ENCODE results near the gene ACP4. TPM values are rescaled to one million over a fixed set of nuclear protein-coding genes. Genes with fewer than 3 reads are reported as not detected.

The ACP4 gene
- polyA plus RNA-seq, 3 donors, result not detected

DNA sequence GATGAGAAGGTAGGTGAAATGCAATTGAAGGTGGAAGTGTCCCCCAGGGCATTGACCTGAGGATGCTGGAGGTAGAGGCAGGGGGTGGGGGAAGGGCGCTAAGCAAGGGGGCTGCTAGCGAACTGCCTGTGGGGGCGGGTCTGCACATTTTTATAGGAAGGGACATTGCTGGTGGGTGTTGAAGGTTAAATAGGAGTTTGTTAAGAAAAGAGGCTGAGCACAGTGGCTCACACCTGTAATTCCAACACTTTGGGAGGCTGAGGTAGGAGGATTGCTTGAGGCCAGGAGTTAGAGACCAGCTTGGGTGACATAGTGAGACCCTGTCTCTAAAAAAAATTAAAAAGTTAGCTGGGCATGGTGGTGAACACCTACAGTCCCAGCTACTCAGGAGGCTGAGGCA is 5.5 kb upstream of the ACP4 start:
- no peak overlapping the region for H3K4me3 ChIP-seq (replicated peaks in 1 of 3; ENCODE audit: low read depth in 2 of 3, low read length in 3 of 3)
- no peak for DNase-seq
- 100% methylated on average over 1 of the region's 3 CpGs for WGBS (ENCODE audit: insufficient coverage)
- H3K36me3 Mint-ChIP-seq, result no peaks in the 10 kb centered on the region
- no peak overlapping the region for H3K9ac ChIP-seq (ENCODE audit: insufficient read depth, low read length, poor library complexity, severe bottlenecking)
- H3K36me3 ChIP-seq (replicated peaks in 1 of 2; ENCODE audit: control insufficient read depth in 1 of 2, insufficient read depth in 2 of 2, low read length in 2 of 2), result no peaks in the 10 kb centered on the region
- intact Hi-C loops (cut with micrococcal nuclease), result loop anchor here (5.0 to 10.0 kb wide), 5 partner anchors 62 to 427 kb away; partner anchors contain the start of gene CLEC11A (in 1 of the 2)
- H3K27ac ChIP-seq (ENCODE audit: low read depth in 1 of 2, low read length in 2 of 2), result no peak overlapping the region
- peak overlapping the region in 1 of 7 donors; percentile 14 for H3K27ac Mint-ChIP-seq
- H3K79me2 ChIP-seq (ENCODE audit: insufficient read depth, low read length), result no peaks in the 10 kb centered on the region
- no peaks in the 10 kb centered on the region for H4K20me1 ChIP-seq (ENCODE audit: insufficient read depth, low read length)
- H3K9me3 ChIP-seq (replicated peaks in 1 of 2; ENCODE audit: control insufficient read depth in 1 of 2, insufficient read depth in 1 of 2, low read length in 2 of 2), result no peaks in the 10 kb centered on the region
- no peak overlapping the region for H3K4me2 ChIP-seq (replicated peaks; ENCODE audit: extremely low read depth, low read length, poor library complexity, severe bottlenecking)
- H3K4me3 Mint-ChIP-seq, result no peak overlapping the region
- no peaks in the 10 kb centered on the region for H3K4me1 Mint-ChIP-seq
- H2AFZ ChIP-seq (ENCODE audit: insufficient read depth, low read depth, low read length, poor library complexity, severe bottlenecking), result no peak overlapping the region
- TF ChIP-seq, protein P1, sequence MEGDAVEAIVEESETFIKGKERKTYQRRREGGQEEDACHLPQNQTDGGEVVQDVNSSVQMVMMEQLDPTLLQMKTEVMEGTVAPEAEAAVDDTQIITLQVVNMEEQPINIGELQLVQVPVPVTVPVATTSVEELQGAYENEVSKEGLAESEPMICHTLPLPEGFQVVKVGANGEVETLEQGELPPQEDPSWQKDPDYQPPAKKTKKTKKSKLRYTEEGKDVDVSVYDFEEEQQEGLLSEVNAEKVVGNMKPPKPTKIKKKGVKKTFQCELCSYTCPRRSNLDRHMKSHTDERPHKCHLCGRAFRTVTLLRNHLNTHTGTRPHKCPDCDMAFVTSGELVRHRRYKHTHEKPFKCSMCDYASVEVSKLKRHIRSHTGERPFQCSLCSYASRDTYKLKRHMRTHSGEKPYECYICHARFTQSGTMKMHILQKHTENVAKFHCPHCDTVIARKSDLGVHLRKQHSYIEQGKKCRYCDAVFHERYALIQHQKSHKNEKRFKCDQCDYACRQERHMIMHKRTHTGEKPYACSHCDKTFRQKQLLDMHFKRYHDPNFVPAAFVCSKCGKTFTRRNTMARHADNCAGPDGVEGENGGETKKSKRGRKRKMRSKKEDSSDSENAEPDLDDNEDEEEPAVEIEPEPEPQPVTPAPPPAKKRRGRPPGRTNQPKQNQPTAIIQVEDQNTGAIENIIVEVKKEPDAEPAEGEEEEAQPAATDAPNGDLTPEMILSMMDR (IDR thresholded peaks at IDR 0.05), result no peak
- peaks cover 37 to 41% (median 38%) of the 10 kb centered on the region in 3 donors for H3K27me3 Mint-ChIP-seq (ENCODE audit: low read depth in 3 of 3)
- no peaks in the 10 kb centered on the region for H3K4me1 ChIP-seq (ENCODE audit: control insufficient read depth in 1 of 2, insufficient read depth in 2 of 2, low read length in 2 of 2)
- peaks cover 0 to under 1% (median 0%) of the 10 kb centered on the region in 7 donors for H3K9me3 Mint-ChIP-seq
- H3K27me3 ChIP-seq (ENCODE audit: control insufficient read depth in 2 of 2, insufficient read depth in 2 of 2, low read length in 2 of 2), result peaks cover under 1 to 13% of the 10 kb centered on the region in 2 donors

DNA sequence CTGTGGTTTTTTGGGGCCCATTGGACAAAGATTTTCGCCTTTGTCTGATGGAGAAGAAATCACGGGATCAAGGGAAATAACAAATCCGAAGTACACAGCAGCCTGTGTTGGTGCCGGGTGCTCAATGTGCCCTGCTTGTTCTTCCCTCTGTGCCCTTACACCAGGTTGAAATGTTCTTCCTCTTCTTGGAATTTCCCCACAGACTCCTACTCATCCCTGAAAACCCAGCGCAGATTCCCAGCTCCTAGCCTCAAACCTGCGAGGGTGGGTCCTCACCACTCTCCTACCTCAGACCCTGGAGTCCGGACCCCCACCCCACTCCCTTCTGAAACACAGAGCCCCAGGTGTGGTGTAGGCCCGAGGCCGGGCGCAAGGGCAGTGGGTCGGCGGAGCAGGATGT is 4.9 kb upstream of the ACP4 start:
- Histone ChIP-seq H3K4me3 (replicated peaks in 1 of 3; ENCODE audit: low read depth in 2 of 3, low read length in 3 of 3) (no peak overlapping the region), H2AFZ (ENCODE audit: insufficient read depth, low read depth, low read length, poor library complexity, severe bottlenecking) (no peak overlapping the region), H3K36me3 (replicated peaks in 1 of 2; ENCODE audit: control insufficient read depth in 1 of 2, insufficient read depth in 2 of 2, low read length in 2 of 2) (no peaks in the 10 kb centered on the region), H3K27me3 (ENCODE audit: control insufficient read depth in 2 of 2, insufficient read depth in 2 of 2, low read length in 2 of 2) (peaks cover 0 to 7% of the 10 kb centered on the region in 2 donors), H3K4me2 (replicated peaks; ENCODE audit: extremely low read depth, low read length, poor library complexity, severe bottlenecking) (no peak overlapping the region), H3K9me3 (replicated peaks in 1 of 2; ENCODE audit: control insufficient read depth in 1 of 2, insufficient read depth in 1 of 2, low read length in 2 of 2) (no peaks in the 10 kb centered on the region), H4K20me1 (ENCODE audit: insufficient read depth, low read length) (no peaks in the 10 kb centered on the region), H3K4me1 (ENCODE audit: control insufficient read depth in 1 of 2, insufficient read depth in 2 of 2, low read length in 2 of 2) (no peaks in the 10 kb centered on the region), H3K79me2 (ENCODE audit: insufficient read depth, low read length) (no peaks in the 10 kb centered on the region), H3K9ac (ENCODE audit: insufficient read depth, low read length, poor library complexity, severe bottlenecking) (no peak overlapping the region), H3K27ac (ENCODE audit: low read depth in 1 of 2, low read length in 2 of 2) (no peak overlapping the region)
- DNase-seq, result no peak
- WGBS (ENCODE audit: insufficient coverage), result 94% methylated on average over 7 of the region's 12 CpGs
- H3K36me3 Mint-ChIP-seq, result no peaks in the 10 kb centered on the region
- H3K27me3 Mint-ChIP-seq (ENCODE audit: low read depth in 3 of 3), result peaks cover 31 to 35% (median 32%) of the 10 kb centered on the region in 3 donors
- TF ChIP-seq, protein P1 (IDR thresholded peaks at IDR 0.05), result no peak
- H3K27ac Mint-ChIP-seq, result peak overlapping the region in 1 of 7 donors; percentile 62
- H3K9me3 Mint-ChIP-seq, result no peaks in the 10 kb centered on the region
- intact Hi-C loops (cut with micrococcal nuclease), result loop anchor here in 1 of 2 donors (10.0 kb wide), 3 partner anchors 81 to 251 kb away; no protein-coding TSS in a partner anchor
- no peak overlapping the region for H3K4me3 Mint-ChIP-seq
- no peaks in the 10 kb centered on the region for H3K4me1 Mint-ChIP-seq

Data from CD14-positive monocyte (primary cell).